ENCODE data around the gene LYRM1. TPM values are rescaled to one million over a fixed set of nuclear protein-coding genes. Genes with fewer than 3 reads are reported as not detected.

LYRM1 gene
- total RNA-seq, 1 donor from 2014 or later, result 53.0 TPM

GRCh38 chr16:20871258-20871657 lies 29.3 kb upstream of the LYRM1 start:
- DNase-seq (ENCODE audit: low spot score in 2 of 2) (no peak), FAIRE-seq (no peak)

- DNase-seq (ENCODE audit: low spot score in 2 of 2) (no peak), FAIRE-seq (no peak)
Observed at GRCh38 chr16:20871941-20872815, 28.4 kb upstream of the LYRM1 start.

DNA sequence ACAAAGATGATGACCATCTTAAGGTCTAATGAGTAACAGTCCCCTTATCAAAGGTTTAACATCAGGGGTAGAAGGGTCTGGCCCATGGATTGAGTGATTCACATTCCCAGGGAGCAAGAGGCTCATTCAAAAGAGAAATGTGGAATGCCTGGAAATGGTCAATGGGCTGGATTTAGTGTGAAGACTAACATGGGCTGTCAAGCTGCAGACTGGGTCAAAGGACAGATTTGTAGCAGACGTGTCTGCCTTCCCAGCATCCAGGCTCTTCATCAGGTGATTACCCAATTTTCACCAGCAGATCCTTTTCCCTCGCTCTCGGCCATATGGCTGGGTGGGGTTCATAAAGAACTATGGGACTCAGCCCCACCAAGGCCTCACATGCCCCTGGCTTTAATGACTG lies 27.2 kb upstream of the LYRM1 start:
- FAIRE-seq (no peak), DNase-seq (ENCODE audit: low spot score in 2 of 2) (no peak)

- no peak for FAIRE-seq
Observed at GRCh38 chr16:20874088-20874581, 26.4 kb upstream of the LYRM1 start.

GRCh38 chr16:20875355-20875650 lies 25.3 kb upstream of the LYRM1 start:
- no peak for FAIRE-seq
- no peak for DNase-seq (ENCODE audit: low spot score in 2 of 2)

More at GRCh38 chr16:20874088-20874581, 26.4 kb upstream of the LYRM1 start:
- no peak for DNase-seq (ENCODE audit: low spot score in 2 of 2)

DNA sequence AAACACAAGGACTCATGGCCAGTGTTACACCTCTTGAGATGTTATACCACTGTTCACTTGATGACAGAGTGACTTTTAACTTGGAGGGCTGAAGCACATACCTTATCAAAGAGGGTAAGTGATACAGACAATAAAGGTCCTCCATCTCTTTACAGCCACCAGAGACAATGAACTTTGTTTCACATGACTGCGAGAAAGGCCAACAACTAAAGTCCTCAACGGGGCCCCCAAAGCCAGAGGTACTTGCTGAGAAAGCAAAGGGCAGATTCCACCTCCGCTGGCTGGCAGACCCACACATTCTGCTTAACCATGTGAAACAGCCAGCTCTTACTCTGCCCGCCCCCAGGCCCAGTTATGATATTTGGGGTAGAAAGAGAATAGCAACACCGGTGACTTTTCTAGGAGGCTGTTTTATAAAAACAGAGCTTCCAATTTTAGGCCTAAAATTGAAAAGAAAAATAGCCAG lies 21.9 kb upstream of the LYRM1 start:
- DNase-seq (ENCODE audit: low spot score in 2 of 2) (no peak), FAIRE-seq (no peak)

GRCh38 chr16:20879175-20880040 lies 21.2 kb upstream of the LYRM1 start:
- FAIRE-seq, result no peak
- no peak for DNase-seq (ENCODE audit: low spot score in 2 of 2)

DNA sequence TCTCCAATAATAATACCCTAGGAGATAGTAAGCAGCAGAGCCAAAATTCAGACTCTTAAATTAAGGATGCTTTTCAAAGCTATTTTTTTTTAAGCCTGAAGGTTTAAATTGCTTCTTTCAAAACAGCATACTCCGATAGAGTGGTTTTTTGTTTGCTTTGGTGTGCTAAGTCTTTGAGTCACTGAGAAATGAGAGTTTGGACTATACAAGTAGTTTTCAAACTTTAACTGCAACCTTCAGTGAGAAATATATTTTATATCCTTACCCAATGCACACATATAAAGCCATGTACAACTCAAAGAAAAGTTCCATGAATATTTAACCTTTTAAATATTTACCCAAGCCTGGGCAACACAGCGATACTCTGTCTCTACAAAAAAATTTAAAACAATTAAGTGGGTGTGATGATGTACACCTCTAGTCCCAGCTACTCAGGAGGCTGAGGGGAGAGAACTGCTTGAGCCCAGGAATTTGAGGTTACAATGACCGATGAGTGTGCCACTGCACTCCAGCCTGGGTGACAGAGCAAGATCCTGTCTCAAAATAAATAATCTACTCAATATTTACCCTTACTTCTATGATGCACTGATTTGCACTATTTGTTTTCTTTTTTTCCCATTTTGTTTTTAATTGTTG lies 19.6 kb upstream of the LYRM1 start:
- DNase-seq (ENCODE audit: low spot score in 2 of 2) (no peak), FAIRE-seq (no peak)

DNA sequence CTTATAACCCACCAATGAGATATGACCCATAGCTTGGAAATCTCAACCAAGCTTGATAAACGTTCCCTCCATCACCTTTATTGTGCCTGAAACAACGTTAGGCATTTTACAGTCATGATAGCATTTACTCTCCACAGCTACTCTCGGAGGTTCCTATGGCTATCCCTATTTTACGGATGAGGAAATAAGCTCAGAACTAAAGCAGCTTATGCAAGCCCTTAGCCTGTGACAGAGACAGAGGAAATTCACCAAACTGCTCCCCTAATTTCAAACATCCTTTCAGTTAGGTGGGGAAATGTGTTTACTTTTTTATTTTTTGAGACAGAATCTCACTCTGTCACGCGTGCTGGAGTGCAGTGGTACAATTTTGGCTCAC lies 19.1 kb upstream of the LYRM1 start:
- FAIRE-seq, result no peak
- no peak for DNase-seq (ENCODE audit: low spot score in 2 of 2)

DNA sequence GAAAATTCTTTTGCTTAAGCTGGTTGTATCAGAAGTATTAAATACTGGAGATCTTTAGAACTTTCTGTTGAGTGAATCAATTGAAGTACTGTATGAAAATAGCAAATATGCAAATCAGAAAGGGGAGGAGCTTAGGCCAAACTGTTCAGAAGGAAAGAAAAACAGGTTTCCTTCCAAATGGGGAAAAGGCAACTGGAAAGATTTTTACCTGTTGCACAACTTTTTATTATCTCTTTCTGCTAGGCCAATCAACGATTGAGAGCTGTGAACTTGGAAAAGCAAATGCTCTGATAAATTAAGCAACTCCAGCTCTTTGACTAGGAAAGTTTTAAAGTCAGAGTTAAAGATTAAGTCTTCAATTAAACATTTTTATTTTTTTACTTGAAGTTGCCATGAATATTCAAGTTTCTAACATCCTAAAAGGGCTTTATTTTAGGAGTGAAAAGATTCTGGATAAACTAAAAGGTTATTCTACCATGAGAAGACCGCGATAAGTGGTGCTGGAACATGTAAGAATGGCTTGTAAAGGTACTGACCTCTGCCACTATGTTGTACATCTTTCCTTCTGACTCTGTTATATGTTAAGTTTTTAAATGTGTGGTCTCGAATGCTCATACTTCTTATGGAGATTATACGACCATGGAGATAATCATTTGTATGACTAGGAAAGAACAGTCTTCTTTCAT lies 16.9 kb upstream of the LYRM1 start:
- FAIRE-seq (no peak), DNase-seq (ENCODE audit: low spot score in 2 of 2) (no peak)

GRCh38 chr16:20884240-20884556 lies 16.4 kb upstream of the LYRM1 start:
- FAIRE-seq, result no peak
- DNase-seq (ENCODE audit: low spot score in 2 of 2), result no peak

GRCh38 chr16:20886320-20886719 lies 14.3 kb upstream of the LYRM1 start:
- no peak for FAIRE-seq

GRCh38 chr16:20887207-20887606 lies 13.4 kb upstream of the LYRM1 start:
- FAIRE-seq, result no peak

More at GRCh38 chr16:20886320-20886719, 14.3 kb upstream of the LYRM1 start:
- no peak for DNase-seq (ENCODE audit: low spot score in 2 of 2)

GRCh38 chr16:20889625-20890275 lies 10.8 kb upstream of the LYRM1 start:
- DNase-seq (ENCODE audit: low spot score in 2 of 2) (no peak), FAIRE-seq (no peak)

More at GRCh38 chr16:20887207-20887606, 13.4 kb upstream of the LYRM1 start:
- DNase-seq (ENCODE audit: low spot score in 2 of 2), result no peak

DNA sequence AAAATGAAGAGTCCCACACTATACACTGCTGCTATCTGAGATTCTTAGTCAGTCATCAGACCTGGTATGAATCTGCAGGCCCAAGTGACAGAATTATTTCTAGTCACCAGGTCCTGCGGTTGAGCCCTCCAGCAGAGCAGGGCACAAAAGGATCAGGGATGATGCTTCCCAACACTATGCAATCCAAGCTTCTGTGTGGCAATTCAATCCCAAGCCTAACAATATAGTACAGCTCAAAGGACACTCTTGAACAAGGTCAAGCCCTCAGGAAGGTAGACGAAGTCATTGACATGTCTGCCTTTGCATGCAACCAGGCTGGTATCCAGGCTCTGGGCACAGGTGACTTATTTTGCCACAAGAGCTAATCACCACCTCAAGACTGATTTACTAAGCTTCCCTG lies 6.2 kb upstream of the LYRM1 start:
- DNase-seq (ENCODE audit: low spot score in 2 of 2) (no peak), FAIRE-seq (no peak)

- DNase-seq (ENCODE audit: low spot score in 2 of 2), result no peak
- no peak for FAIRE-seq
Observed at GRCh38 chr16:20897253-20897897, 3.2 kb upstream of the LYRM1 start.

DNA sequence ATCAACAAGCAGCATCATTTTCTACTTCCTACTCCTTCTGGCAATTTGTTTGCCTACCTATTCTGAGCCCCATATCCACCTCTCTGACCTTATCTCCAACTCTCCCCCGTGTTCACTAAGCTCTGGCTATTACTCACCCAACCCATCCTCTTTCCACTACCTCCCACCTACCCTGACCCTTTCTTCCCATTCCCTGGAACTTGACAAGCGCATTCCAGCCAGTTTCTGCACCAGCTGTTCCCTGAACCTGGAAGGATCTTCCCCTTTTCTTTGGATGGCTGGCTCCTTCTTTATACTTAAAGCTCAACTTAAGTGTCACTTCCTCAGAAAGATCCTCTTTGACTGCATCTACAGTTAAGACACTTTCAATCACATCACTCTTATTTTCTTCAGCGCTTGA lies 2.6 kb upstream of the LYRM1 start:
- DNase-seq (ENCODE audit: low spot score in 2 of 2) (no peak), FAIRE-seq (no peak)

DNA sequence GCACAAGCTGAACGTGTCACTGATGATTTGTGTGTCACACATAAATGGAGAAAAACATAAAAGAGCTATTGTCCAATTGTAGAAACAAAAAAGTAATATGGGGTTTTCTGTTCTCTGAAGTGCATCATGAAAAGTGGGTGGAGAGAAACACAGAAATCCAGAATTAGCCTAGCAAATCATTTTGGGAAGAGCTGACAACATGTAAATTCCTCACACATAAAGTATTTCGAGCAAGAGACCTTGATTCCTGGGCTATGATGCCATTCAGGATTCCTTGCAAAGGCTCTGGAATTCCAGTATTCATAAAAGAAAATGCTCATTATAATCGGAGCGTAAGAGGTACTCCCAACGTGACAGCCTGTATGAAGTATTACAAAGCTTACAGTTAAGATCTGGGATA lies 1.5 kb upstream of the LYRM1 start:
- FAIRE-seq, result no peak
- DNase-seq (ENCODE audit: low spot score in 2 of 2), result no peak

- DNase-seq (ENCODE audit: low spot score in 2 of 2) (no peak), FAIRE-seq (no peak)
Observed at GRCh38 chr16:20899477-20900298, 883 bp upstream of the LYRM1 start.

Data from frontal cortex (tissue), 4 donors.